Omental fat pad (tissue), 4 donors: Measurements from ENCODE around the gene TGFA. TPM values are rescaled to one million over a fixed set of nuclear protein-coding genes. Genes with fewer than 3 reads are reported as not detected.

Source experiments
- ATAC-seq: fragments of 150-250 bp; one replicate; pipeline ENCODE4 v1.9.1; 2016; ENCODE audit warnings: mild to moderate bottlenecking, moderate library complexity; ENCODE audit not compliant: low FRiP score
- DNase-seq: peaks from one replicate; pipeline ENCODE4 v3.0.0-alpha.2; 2019; ENCODE audit warnings: low spot score
- CTCF ChIP-seq, 3 donors: fragments of 450-650 bp; IDR thresholded peaks; one replicate each; pipeline ENCODE4 v1.5.1; 2016 to 2017; ENCODE audit warnings: antibody characterized with exemption in 3 of 3, mild to moderate bottlenecking in 3 of 3, moderate library complexity in 2 of 3
- total RNA-seq, 4 donors: library from RNA; depleted of rRNA; stranded (reverse); fragments of >200 nt; gene quantifications; one replicate each; pipeline ENCODE4 v1.1.0, GENCODE V29; 2016

The TGFA gene
- total RNA-seq, 4 donors from 2014 or later = 1.2 to 4.3 (median 1.9) TPM

- TF ChIP-seq CTCF (IDR thresholded peaks at IDR 0.05) = no peak
- DNase-seq = no peak
- no peak for ATAC-seq
Observed at GRCh38 chr2:70454936-70455544, 98.6 kb downstream of the TGFA start.

GRCh38 chr2:70450641-70451250 is 102.9 kb downstream of the TGFA start:
- TF ChIP-seq CTCF (IDR thresholded peaks at IDR 0.05) = no peak
- DNase-seq = no peak
- ATAC-seq = no peak

- DNase-seq (no peak), ATAC-seq (no peak)
- no peak for TF ChIP-seq CTCF (IDR thresholded peaks at IDR 0.05)
Observed at GRCh38 chr2:70448041-70448440, 105.6 kb downstream of the TGFA start.

- TF ChIP-seq CTCF (IDR thresholded peaks at IDR 0.05) = no peak
- no peak for DNase-seq
- ATAC-seq = no peak
Observed at GRCh38 chr2:70443726-70444125, 109.9 kb downstream of the TGFA start.

GRCh38 chr2:70443078-70443465 is 110.6 kb downstream of the TGFA start:
- ATAC-seq (no peak), DNase-seq (no peak)
- TF ChIP-seq CTCF (IDR thresholded peaks at IDR 0.05) = no peak

GRCh38 chr2:70442301-70443077 is 111.1 kb downstream of the TGFA start:
- no peak for ATAC-seq
- TF ChIP-seq CTCF (IDR thresholded peaks at IDR 0.05) = no peak

More at GRCh38 chr2:70442301-70443077, 111.1 kb downstream of the TGFA start:
- DNase-seq = no peak
